Upper lobe of left lung (tissue), 6 donors: ENCODE results near the gene TBC1D5. TPM values are rescaled to one million over a fixed set of nuclear protein-coding genes. Genes with fewer than 3 reads are reported as not detected.

Source experiments
- ATAC-seq, 2 donors: fragments of 200-7000 bp; cut with Tn5 transposase; one replicate each; pipeline ENCODE4 v1.9.1; 2022; ENCODE audit warnings: mild to moderate bottlenecking in 2 of 2, moderate library complexity in 2 of 2; ENCODE audit not compliant: low FRiP score in 2 of 2
- DNase-seq, 2 donors: peaks; one replicate each; pipeline ENCODE4 v3.0.0-alpha.2; 2019 to 2020
- H3K27ac ChIP-seq, 4 donors: fragments of 200-600 bp; sonication (generic); one replicate each; pipeline ENCODE4 v1.5.1; 2016 to 2019
- H3K27me3 ChIP-seq, 4 donors: fragments of 200-600 bp; sonication (generic); one replicate each; pipeline ENCODE4 v1.5.1; 2017 to 2019
- H3K36me3 ChIP-seq, 4 donors: fragments of 200-600 bp; sonication (generic); one replicate each; pipeline ENCODE4 v1.5.1; 2016 to 2019
- H3K4me1 ChIP-seq, 4 donors: fragments of 200-600 bp; sonication (generic); one replicate each; pipeline ENCODE4 v1.5.1; 2018 to 2019
- H3K4me3 ChIP-seq, 4 donors: fragments of 200-600 bp; sonication (generic); one replicate each; pipeline ENCODE4 v1.5.1; 2017 to 2019; ENCODE audit warnings: mild to moderate bottlenecking in 2 of 4, moderate library complexity in 1 of 4
- H3K9me3 ChIP-seq, 4 donors: fragments of 200-600 bp; sonication (generic); one replicate each; pipeline ENCODE4 v1.5.1; 2018 to 2019
- EP300 ChIP-seq, 4 donors: sonication (generic); formaldehyde crosslinking; IDR thresholded peaks; one replicate each; pipeline ENCODE4 v1.5.1; 2017; ENCODE audit warnings: antibody characterized with exemption in 4 of 4, control low read depth in 2 of 4
- POLR2A ChIP-seq, 4 donors: fragments of 450-650 bp; IDR thresholded peaks; one replicate each; pipeline ENCODE4 v1.5.1; 2016 to 2017; ENCODE audit warnings: antibody characterized with exemption in 4 of 4, mild to moderate bottlenecking in 2 of 4
- POLR2AphosphoS5 ChIP-seq, 2 donors: sonication (generic); formaldehyde crosslinking; IDR thresholded peaks; one replicate each; pipeline ENCODE4 v1.5.1; 2017; ENCODE audit warnings: antibody characterized with exemption in 2 of 2
- WGBS, 2 donors: methylation state at CpG; one replicate each; pipeline ENCODE4 v1.1.5; 2017 to 2018; 5-methylcytosine and 5-hydroxymethylcytosine counted together
- total RNA-seq, 6 donors: library from RNA; depleted of rRNA in 4 of 6; stranded (reverse); fragments of >200 nt in 4 of 6; gene quantifications; one replicate each; pipeline versions ENCODE4 v1.1.0 to v1.2.1, GENCODE V29; 2016 to 2021
- TF ChIP-seq, protein P1 (sequence below), 6 experiments: fragments of 450-650 bp in 4 of 6; fragments of 200-600 bp in 2 of 6; sonication (generic) in 2 of 6; IDR thresholded peaks; one replicate each; pipeline ENCODE4 v1.5.1; 2016 to 2019; ENCODE audit warnings: antibody characterized with exemption in 6 of 6
- donor health status: DM: no; HTN: no; CAD: no; lungs with moderate emphysema.
- donor health status: DM: no; HTN: yes; CAD: no; lungs with severe emphysema.

Gene TBC1D5
- total RNA-seq, 6 donors from 2014 or later = 53.0 to 135 (median 63.3) TPM

DNA sequence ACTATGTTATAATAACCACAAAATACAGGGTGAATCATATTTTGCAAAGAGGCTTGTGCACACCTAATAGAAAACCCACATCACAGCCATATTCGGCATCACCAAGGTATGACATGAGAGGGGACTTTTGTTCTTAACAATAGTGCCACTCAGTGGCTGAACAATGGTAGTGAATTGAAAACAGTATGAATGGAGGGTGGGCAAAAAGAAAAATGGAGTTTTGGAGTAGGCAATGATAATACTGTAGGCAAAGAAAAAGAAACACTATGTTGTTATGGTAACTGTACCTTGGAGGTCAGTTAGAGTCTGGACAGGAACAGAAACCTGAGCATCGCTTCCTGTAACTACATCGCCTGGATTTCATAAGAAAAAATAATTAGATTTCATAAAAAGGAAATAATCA, 509.0 kb downstream of the TBC1D5 start:
- Histone ChIP-seq H3K27ac (no peak overlapping the region), H3K9me3 (no peaks in the 10 kb centered on the region), H3K27me3 (no peaks in the 10 kb centered on the region), H3K36me3 (peaks cover 0 to 5% (median 0%) of the 10 kb centered on the region in 4 donors), H3K4me1 (peaks cover 0 to 8% (median 0%) of the 10 kb centered on the region in 4 donors), H3K4me3 (no peak overlapping the region)
- 46 to 53% methylated on average over 3 of the region's 3 CpGs for WGBS, 2 donors
- ATAC-seq (peak in 1 of 2 donors; percentile 68), DNase-seq (no peak)
- TF ChIP-seq POLR2A (IDR thresholded peaks at IDR 0.05) (no peak), POLR2AphosphoS5 (IDR thresholded peaks at IDR 0.05) (no peak), EP300 (IDR thresholded peaks at IDR 0.05) (peak in 1 of 4 donors; percentile 21)
- TF ChIP-seq, protein P1, sequence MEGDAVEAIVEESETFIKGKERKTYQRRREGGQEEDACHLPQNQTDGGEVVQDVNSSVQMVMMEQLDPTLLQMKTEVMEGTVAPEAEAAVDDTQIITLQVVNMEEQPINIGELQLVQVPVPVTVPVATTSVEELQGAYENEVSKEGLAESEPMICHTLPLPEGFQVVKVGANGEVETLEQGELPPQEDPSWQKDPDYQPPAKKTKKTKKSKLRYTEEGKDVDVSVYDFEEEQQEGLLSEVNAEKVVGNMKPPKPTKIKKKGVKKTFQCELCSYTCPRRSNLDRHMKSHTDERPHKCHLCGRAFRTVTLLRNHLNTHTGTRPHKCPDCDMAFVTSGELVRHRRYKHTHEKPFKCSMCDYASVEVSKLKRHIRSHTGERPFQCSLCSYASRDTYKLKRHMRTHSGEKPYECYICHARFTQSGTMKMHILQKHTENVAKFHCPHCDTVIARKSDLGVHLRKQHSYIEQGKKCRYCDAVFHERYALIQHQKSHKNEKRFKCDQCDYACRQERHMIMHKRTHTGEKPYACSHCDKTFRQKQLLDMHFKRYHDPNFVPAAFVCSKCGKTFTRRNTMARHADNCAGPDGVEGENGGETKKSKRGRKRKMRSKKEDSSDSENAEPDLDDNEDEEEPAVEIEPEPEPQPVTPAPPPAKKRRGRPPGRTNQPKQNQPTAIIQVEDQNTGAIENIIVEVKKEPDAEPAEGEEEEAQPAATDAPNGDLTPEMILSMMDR (IDR thresholded peaks at IDR 0.05) = peak; percentile 53 to 85 (median 68)

DNA sequence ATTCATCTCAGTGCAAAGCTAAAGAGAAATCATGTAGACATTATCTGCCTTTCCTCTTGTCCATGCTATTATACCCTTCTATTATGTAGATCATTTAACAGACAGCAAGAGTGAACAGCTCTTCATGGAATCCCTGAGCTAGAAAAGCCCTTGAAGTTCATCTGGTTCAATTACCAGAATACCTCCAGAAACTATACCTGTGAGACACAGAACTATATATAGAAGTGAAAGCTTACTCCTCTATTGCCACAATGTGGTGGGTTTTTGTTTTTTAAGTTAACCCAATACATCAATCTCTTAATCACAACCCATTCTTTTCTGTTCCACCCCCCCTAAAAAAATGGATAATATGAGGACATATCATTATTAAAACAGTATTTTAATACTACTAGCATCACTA, 510.0 kb downstream of the TBC1D5 start:
- TF ChIP-seq POLR2A (IDR thresholded peaks at IDR 0.05) = no peak
- TF ChIP-seq POLR2AphosphoS5 (IDR thresholded peaks at IDR 0.05) = no peak
- no peak for TF ChIP-seq EP300 (IDR thresholded peaks at IDR 0.05)
- TF ChIP-seq, protein P1 (IDR thresholded peaks at IDR 0.05) = no peak
- Histone ChIP-seq H3K4me3 (no peak overlapping the region), H3K27ac (no peak overlapping the region), H3K9me3 (no peaks in the 10 kb centered on the region), H3K4me1 (peaks cover 0 to 8% (median 0%) of the 10 kb centered on the region in 4 donors), H3K36me3 (no peaks in the 10 kb centered on the region), H3K27me3 (no peaks in the 10 kb centered on the region)
- no peak for DNase-seq
- ATAC-seq = no peak

DNA sequence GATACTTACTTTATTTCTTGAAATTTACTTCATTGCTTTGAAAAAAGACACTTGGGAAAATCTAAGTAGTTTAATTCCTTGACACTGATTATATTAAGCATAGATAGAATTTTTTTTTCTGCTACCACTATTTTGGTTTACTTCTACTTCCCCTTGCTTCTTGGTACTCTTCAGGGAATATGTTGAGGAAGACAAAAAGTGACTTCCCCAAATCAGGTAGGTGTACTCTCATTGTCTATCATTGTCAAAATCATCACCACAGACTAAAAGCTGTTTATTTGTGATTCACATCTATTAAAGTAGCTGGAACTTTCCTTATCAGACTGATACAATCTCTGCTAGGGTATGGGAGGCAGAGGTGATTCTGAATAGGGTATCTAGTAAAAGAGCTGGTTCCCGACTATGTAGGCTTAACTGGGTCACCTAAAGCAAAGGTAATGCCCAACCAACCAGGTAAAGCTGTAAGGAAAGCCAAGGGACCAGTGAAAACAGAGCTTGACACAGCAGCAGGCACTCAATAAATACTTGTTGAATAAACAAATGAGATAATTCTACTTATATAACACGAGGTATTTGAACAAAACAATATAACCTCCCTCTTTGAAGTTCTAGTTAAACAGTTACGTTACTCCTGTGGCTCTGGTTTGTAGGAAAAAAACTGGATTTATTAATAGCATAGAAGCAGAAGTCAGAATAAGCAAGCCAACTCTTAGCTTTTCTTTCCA, 510.7 kb downstream of the TBC1D5 start:
- WGBS, 2 donors = 55 to 67% methylated on average over 3 of the region's 3 CpGs
- Histone ChIP-seq H3K27me3 (no peaks in the 10 kb centered on the region), H3K9me3 (no peaks in the 10 kb centered on the region), H3K4me1 (peaks cover 0 to 8% (median 0%) of the 10 kb centered on the region in 4 donors), H3K36me3 (no peaks in the 10 kb centered on the region), H3K4me3 (no peak overlapping the region), H3K27ac (no peak overlapping the region)
- DNase-seq (no peak), ATAC-seq (no peak)
- no peak for TF ChIP-seq EP300 (IDR thresholded peaks at IDR 0.05)
- no peak for TF ChIP-seq POLR2A (IDR thresholded peaks at IDR 0.05)
- TF ChIP-seq, protein P1 (IDR thresholded peaks at IDR 0.05) = no peak
- TF ChIP-seq POLR2AphosphoS5 (IDR thresholded peaks at IDR 0.05) = no peak

DNA sequence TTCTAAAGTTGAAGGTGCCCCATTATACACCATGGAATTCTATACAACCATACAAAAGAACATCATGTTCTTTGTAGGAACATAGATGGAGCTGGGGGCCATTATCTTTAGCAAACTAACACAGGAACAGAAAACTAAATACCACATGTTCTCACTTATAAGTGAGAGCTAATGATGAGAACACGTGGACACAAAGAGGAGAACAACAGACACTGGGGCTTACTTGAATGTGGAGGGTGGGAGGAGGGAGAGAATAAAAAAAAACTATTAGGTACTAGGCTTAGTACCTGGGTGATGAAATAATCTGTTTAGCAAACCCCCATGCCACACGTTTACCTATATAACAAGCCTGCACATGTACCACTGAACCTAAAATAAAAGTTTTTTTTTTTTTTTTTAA, 515.0 kb downstream of the TBC1D5 start:
- no peaks in the 10 kb centered on the region for H3K36me3 ChIP-seq
- 89 to 91% methylated on average over 2 of the region's 2 CpGs for WGBS, 2 donors
- DNase-seq (no peak), ATAC-seq (no peak)
- TF ChIP-seq, protein P1 (IDR thresholded peaks at IDR 0.05) = no peak
- no peak for TF ChIP-seq POLR2A (IDR thresholded peaks at IDR 0.05)
- no peak for TF ChIP-seq POLR2AphosphoS5 (IDR thresholded peaks at IDR 0.05)
- no peak for TF ChIP-seq EP300 (IDR thresholded peaks at IDR 0.05)
- no peak overlapping the region for H3K27ac ChIP-seq
- H3K4me1 ChIP-seq = no peaks in the 10 kb centered on the region
- no peak overlapping the region for H3K4me3 ChIP-seq
- H3K9me3 ChIP-seq = no peaks in the 10 kb centered on the region
- no peaks in the 10 kb centered on the region for H3K27me3 ChIP-seq

DNA sequence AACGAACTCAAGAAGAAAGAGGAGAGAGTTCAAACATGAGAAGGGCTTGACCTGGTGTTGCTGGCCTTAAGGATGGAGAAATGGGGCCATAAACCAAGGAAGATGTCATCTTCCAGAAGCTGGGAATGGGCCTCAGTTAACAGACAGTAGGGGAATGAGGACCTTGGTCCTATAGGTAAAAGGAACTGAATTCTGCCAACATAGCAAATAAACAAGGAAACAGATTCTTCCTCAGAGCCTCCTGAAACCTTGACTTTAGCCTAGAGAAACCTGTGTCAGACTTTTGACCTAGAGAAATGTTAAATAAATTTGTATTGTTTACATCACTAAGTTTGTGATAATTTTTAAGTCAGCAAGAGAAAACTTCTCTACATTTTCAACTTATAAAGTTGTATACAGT, 520.9 kb downstream of the TBC1D5 start:
- WGBS, 2 donors = 89 to 100% methylated on average over 1 of the region's 1 CpG
- no peak for DNase-seq
- ATAC-seq = no peak
- Histone ChIP-seq H3K36me3 (no peaks in the 10 kb centered on the region), H3K27ac (no peak overlapping the region), H3K9me3 (no peaks in the 10 kb centered on the region), H3K27me3 (no peaks in the 10 kb centered on the region), H3K4me1 (no peaks in the 10 kb centered on the region), H3K4me3 (no peak overlapping the region)
- TF ChIP-seq POLR2AphosphoS5 (IDR thresholded peaks at IDR 0.05) (no peak), EP300 (IDR thresholded peaks at IDR 0.05) (no peak), POLR2A (IDR thresholded peaks at IDR 0.05) (no peak)
- TF ChIP-seq, protein P1 (IDR thresholded peaks at IDR 0.05) = no peak
